Pons (tissue), 1 donor: ENCODE data around the gene RAD51D.
"Not testable (repeated sequence)": the region's sequence is repeated elsewhere in the genome, so short reads cannot be mapped to it uniquely, and the experiment has no call there.

Experiments
- DNase-seq: peaks from one replicate; pipeline ENCODE4 v3.0.0-alpha.2; 2016; ENCODE audit warnings: low spot score

RAD51D gene

DNA sequence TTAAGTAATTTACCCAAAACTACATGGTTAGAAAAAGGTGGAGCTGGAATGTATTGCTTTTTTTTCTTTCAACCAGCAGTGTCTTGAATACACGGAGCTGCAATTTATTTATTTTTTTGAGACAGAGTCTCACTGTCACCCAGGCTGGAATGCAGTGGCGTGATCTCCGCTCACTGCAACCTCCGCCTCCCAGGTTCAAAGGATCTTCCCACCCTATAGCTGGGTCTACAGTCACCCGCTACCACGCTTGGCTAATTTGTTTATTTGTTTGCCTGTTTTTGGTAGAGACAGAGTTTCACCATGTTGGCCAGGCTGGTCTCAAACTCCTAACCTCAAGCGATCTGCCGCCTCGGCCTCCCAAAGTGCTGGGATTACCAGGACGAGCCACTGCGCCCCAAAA, 29.0 kb downstream of the RAD51D start:
- DNase-seq = not testable (repeated sequence)

DNA sequence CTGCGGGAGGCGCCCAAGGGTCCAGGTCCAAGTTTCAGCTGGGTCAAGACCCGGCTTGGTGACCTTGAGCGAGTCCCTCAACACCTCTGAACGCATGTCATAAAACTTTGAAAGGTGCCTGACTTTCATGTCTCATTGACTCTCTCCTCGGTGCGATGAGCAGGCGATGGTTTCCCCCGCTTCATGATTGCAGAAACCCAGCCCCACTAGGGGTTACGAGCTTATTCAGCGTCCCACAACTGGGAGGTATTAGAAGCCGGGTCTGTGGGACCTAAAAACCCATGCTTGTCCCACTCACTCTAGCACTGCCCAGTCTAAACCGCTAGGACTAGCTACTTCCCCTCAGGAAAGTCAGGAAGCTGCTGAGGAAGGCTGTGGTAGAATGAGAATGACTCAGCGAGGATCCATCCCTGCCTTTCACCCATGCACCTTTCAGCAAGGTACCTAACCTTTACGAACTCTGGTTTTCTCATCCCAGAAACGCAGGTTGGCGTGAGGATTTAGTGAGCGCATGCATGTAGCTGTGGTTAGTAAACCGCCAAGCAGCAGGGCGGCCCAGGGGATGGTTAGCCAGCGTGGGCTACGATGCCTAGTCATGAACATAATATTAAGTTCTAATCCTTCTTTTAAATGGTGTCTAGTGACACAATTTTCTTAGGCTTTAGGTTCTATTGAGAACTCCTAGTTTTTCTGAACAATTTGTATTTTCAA, 29.9 kb downstream of the RAD51D start:
- peak; percentile 58 for DNase-seq

- DNase-seq = peak; percentile 78
These were observed 30.6 kb downstream of the RAD51D start for GRCh38 chr17:35088881-35089585.

DNA sequence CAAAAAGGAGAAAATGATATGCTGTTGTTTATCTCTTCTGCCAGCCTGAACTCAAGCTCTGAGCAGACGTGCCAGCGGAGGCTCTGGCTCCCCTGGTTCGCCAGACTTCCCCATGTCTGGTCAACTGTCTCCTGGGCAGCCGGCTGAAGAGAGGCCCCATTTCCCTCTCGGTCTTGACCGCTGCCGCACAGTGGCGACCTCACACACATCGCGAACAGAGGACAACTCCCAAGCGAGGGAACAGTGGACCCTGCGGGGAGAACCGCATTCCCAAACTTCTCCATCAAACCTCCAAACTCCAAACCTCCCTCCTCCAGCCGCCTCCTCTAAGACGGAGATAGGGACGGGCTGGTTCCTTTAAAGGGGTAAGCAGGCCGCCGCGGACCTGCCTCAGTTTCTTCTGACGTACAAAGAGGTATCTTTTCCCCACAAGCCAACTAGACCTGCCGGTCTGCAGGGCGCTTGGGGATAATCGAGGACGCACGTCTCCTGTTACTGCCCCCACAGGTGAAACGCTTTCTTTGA, 31.2 kb downstream of the RAD51D start:
- DNase-seq = peak; percentile 77

DNA sequence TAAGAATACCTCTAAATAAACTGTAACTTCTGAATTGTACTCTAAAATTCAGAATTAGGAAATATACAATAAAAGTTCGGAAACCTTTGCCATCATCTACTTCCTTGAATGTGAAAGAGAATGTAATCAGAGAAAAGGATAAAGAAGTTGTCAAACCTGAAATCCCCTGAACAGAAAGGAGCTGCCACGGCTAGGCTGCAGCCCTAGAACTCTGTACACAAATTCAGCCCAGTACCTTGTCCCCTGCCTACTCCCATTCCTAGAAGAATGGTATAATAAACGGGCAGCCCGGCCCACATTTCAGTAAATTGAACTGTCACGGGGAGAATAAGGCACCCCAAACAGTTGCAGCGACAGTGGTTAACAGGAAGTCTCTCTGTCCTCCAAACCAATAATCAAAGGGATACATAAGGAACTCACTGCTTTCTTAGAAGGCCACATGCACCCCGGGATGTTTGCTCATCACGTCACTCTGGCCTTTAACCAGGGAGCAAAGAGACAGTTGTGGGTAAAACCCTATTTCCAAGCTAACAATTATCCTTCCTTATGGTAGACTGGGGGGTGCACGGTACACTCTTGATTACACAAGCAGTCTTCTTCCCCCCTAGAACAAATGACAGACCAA, 31.8 kb downstream of the RAD51D start:
- peak; percentile 88 for DNase-seq

GRCh38 chr17:35086931-35087573, 32.6 kb downstream of the RAD51D start:
- peak; percentile 59 for DNase-seq

- no peak for DNase-seq
These were observed 33.5 kb downstream of the RAD51D start for GRCh38 chr17:35086164-35086563.

GRCh38 chr17:35084987-35085386, 34.7 kb downstream of the RAD51D start:
- DNase-seq = peak; percentile 46

- peak; percentile 59 for DNase-seq
These were observed 36.6 kb downstream of the RAD51D start for GRCh38 chr17:35083071-35083470.

DNA sequence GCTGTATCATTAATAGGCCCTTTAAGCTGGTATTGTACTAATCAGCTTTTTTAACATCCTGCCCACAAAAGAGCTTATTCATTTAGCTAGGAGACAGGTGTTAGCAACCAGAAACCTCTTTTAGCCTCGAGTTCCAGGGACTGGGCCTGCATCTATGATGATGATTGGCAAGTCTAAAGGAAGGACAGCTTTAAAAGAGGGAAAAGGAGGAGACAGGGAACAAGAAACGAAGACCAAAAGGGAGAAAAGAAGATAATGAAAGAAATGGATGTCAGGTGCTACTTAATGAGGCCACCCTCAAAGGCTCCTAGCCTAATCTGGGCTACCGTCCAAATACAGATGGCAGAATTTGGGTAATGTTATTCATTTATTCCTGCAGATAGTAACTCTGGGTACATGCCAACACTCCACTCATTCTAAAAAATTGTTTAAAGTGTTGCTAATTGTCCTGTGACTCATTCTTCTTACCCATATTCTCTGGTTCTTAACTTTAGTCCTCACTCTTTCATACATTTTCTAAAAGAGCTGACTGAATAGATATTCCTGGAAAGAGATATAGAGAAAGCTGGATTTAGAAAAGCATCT, 37.5 kb downstream of the RAD51D start:
- DNase-seq = peak; percentile 70

- DNase-seq = peak; percentile 79
These were observed 38.0 kb downstream of the RAD51D start for GRCh38 chr17:35081638-35082037.

DNA sequence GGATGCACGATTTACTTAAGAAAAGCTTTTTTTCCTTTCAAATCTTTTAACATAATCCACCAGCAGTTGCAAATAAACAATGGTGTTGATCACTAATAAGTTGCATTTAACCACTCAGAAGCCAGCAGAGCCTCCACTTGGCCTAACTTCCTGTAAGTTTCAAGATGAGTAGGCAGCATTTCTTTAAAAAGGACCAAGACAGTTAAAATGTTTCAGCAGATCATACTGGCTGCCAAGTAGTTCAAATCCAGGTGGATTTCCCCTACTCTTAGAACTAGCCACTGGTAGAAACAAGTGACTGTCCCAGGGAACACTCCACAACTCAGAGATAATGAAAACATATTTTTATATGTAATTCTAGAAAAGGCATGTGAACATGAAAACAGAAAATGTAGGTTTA, 39.1 kb downstream of the RAD51D start:
- no peak for DNase-seq

DNA sequence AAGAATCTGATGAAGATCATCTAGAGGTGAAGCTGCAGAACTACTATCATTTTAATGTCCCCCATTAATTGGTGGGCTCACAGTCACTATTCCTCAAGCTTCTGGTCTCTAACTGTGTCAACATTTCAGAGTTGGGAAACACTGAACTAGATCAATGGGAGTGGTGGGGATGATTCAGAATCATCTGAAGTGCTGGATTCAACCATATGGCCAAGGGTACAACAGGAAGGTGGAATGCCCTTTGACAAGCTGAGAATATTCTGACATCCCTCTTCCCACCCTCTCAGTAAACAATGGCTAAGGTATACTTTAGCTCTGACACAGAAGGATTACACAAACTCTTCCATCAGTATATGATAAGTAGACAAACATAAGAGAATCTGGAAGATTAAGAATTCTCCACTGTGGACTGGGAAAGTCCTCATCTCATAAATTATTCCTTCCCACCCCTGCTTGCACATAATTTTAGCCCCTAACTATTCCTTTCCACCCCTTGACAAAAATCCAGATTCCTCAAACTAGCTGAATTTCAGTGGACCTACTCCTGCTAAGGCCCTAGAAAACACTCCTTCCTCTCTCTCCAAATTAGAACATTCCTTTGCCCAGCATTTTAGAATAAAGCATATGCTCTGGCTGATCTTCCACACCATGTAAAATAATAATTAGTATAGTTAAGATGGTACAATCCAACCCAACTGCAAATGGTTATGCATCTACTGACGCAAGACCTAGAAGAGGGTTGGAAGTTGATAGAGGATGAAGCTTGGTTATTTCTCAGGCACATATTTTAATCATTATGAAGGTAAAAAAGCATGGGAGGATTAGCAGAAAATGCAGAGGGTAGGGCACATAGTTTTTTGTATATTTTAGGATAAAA, 39.9 kb downstream of the RAD51D start:
- no peak for DNase-seq

DNA sequence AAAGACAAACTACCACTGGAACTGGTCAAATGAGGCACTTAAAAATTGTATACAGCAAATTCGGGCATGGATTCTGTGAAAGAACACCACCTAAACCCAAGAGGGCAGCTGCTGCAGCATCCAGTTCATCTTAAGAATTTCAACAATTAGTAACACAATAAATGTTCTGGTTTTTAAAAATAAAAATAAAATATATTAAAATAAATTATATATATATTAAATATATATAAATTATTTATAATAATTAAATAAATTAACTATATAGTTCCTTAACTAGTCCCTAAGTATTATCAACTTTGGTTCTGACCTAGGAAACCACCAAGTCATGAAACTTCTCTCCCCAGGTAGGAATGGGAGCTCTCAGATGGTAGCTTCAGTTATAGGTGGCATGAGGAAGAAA, 42.8 kb downstream of the RAD51D start:
- DNase-seq = no peak

DNA sequence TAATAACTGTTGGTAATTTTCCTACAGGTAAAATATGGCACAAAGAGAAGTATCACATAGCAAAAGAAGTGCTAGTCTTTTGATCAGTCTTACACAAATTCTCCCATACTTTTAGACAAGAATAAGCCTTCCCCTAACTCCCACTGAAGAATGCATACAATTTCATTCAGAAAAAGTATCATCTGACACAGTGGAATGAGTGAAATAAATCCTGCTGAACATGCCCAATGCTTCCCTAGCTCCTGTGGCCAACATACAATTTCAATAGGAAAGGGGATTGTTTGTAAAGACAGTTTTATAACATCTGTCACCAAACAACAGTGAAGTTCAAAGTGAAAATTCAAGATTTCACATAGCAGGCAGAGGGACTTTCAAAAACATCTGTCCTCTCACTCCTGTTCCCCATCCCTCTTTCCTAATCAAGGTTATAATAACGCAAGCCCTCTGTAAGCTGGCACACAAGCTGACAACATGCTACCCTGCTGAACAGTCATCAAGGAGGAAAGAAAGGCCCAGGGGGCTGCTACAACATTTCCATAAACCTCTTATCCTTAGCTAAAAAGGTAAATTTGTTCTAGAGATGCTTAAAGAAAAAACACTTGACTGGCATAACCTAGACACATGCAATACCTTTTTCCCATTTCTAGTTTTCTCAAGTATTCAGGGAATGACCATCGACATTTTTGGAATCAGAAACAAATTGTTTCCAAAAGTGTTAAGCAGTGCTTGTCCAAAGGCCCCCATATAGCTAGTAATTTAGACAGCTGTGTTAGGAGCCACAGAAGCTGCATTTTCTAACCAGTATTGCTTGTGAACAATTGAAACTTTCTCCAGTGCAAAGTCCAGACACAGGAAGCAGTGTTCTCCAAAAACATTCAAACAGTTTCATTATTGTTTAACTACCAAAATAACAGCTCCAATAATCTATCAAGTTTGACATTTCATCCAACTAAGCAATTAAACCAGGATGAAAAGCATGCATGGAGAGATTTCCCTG, 44.7 kb downstream of the RAD51D start:
- DNase-seq = peak; percentile 97

DNA sequence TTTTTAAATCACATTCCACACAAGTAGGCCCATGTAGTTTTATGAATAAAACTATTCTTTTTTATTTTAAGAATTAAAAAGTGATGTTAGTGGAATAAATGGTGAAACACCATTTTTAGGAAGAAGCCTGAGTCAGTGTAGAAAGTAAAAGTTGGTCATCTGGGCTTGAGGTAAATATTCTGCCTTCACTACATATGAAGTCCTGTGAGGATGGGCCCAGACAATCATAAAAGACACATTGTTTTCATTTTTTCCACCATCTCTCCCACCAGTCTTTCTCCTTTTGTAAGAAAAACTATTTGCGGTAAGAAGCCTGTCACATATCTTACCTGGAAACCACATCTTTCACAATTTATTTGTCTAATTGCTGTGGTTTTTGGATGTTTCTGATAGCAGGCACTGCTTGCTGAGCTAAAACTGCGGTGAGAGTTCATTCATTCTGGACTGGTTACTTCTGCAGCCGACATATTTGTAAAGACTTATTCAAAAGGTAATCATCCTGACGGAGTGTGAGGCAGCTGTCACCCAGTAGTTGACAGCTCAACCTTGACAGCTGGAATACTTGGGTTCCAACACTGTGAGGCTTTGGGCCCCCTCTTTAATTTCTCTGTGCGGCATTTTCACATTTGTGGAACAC, 45.6 kb downstream of the RAD51D start:
- DNase-seq = no peak

DNA sequence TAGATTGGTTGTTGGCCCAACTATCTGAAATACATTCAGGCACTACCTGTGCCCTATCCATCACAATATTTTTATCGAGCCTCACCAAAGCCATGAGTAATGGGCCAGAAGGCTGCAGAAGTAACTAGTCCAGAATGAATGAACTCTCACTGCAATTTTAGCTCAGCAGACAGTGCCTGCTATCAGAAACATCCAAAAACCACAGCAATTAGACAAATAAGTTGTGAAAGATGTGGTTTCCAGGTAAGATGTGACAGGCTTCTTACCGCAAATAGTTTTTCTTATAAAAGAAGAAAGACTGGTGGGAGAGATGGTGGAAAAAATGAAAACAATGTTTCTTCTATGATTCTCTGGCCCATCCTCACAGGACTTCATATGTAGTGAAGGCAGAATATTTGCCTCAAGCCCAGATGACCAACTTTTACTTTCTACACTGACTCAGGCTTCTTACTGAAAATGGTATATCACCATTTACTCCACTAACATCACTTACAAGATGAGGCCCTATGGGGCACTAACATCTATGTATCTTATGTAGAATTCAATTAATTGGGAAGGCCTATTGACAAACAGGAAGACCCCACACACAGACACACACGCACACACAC, 46.4 kb downstream of the RAD51D start:
- peak; percentile 49 for DNase-seq

GRCh38 chr17:35069311-35069710, 50.3 kb downstream of the RAD51D start:
- peak; percentile 77 for DNase-seq

DNA sequence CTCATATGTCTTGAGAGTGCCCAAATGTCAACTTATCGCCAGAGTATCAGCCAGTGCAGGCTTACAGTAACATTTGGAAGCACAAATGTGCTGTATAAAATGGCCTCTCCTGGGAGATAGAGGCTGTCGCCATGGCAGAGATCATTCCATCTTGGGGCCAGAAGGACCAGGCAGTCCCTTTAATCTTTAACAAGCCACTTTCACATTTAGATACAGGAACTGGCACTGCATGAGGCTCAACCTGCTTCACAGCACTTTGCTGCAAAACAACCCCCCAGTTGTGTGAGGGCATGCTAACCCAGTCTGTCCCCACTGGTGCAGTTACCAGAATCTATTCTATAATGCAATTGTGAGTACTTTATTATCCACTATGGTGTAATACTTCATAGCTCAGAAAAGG, 51.4 kb downstream of the RAD51D start:
- DNase-seq = no peak
